A673 (cell line): Measurements from ENCODE around the gene MID1.

Experiments used
- CTCF ChIP-seq: fragments of 300-800, 200-600 bp; sonication (generic); conservative IDR thresholded peaks from 2 replicates; pipeline ENCODE4 v1.5.1; 2017; ENCODE audit warnings: low read depth, mild to moderate bottlenecking, antibody characterized with exemption, low read length, moderate library complexity, mixed read lengths
- EZH2 ChIP-seq: fragments of 200-600 bp; sonication (generic); IDR thresholded peaks from 2 replicates; pipeline ENCODE4 v1.6.1; 2017; ENCODE audit warnings: borderline replicate concordance, low read depth, mild to moderate bottlenecking, mixed read lengths, antibody characterized with exemption, low read length; ENCODE audit not compliant: poor library complexity, severe bottlenecking

GRCh38 chrX:10414156-10414824 lies 206.1 kb downstream of the MID1 start:
- TF ChIP-seq CTCF, result no peak
- TF ChIP-seq EZH2, result no peak
